HG02870 (cell line): ENCODE results near the gene RAP1GAP.

ENCODE experiments used
- ATAC-seq: cut with Tn5 transposase; IDR thresholded peaks from one replicate; pipeline ENCODE4 v1.9.1; 2021; ENCODE audit warnings: mild to moderate bottlenecking, moderate library complexity; ENCODE audit not compliant: unreplicated experiment

The RAP1GAP gene

DNA sequence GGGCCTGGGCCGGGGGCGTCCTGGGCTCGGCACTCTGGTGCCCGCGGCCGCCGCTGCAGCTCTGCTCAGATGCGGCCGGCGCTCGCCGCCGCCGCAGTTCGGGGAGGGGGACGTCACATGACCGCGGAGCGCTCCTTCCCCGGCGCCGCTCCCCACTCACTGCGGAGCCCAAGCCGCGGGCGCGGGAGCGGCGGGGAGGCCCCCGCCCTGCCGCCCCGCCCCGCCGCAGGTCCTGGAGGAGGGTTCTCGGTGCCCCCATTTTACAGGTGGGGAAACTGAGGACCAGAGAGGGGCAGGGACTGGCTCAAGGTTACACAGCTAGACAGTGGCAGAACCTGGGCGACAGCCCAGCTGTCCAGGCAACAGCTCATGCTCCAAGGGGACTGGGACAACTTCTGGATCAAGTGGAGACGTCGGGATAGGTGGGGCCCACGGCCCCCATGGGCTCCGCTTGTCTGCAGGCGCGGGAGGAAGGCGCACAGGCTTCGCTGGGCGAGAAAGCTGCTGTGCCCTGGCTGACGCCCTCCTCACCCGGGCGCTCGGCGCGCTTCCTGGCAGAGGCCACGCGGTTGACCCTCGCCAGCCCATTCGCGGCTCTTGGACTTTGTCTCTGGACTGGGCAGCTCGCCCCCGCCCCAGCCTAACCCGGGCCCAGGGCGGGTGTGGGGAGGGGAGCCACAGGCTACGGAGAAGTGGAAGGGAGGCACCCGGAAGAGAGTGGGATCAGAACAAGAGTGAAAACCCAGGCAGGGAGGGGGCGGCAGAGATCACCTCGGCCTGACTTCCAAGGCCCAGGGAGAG is at the start of gene RAP1GAP:
TSS of gene RAP1GAP (minus strand) at position 100 of the 801 bp plus-strand sequence. CDS start 49,325 bp downstream, outside the sequence.
- ATAC-seq = no peak

DNA sequence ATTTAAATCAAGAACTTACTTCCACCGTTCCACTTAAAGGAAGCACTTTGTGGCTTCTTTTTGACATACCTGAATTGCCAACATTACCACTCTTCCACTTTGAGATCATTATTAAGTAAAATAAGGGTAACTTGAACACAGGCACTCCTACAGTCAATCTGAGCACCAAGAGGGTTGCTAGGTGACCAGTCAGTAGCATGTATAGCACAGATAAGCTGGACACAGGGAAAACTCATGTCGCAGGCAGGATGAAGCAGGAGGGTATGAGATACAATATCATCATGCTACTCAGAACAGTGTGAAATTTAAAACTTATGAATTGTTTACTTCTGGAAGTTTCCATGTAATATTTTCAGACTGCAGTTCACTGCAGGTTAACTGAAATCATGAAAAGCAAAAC is 47.0 kb upstream of the RAP1GAP start:
- no peak for ATAC-seq

GRCh38 chr1:21707891-21708290 is 38.7 kb upstream of the RAP1GAP start:
- no peak for ATAC-seq

- ATAC-seq = no peak
Measured at GRCh38 chr1:21707086-21707840, 38.1 kb upstream of the RAP1GAP start.

DNA sequence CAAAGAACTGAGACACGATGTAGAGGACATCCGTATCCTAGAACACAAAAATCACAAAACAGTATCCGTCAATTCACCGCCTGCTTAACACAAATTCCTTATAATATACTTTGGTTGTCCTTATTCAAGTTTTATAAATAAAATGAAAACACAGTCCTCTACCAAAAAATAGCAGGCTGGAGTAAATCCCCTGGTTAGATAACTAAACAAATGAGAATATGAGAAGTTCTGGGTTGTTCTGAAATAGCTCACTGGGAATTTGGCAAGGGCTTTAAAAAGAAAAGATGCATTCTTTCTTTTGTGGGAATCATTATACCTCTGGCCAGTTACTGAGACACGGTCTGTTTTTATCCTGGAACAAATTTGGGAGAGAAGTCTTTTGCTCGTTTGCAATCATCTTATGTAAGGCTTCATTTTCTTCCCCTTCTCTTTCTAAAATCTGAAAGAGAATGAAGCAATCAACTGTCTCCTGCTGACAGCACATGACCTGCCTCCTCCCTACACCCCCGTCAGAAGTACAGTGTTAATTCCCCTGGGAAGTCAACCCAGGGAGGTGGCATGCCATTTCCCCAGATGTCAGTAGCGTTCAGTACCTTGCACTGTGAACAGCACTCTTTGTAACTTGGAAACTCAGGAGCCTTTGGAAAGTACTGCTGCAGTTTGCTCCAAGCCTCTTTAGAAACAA is 37.1 kb upstream of the RAP1GAP start:
- no peak for ATAC-seq

- ATAC-seq = no peak
Measured at GRCh38 chr1:21705303-21705980, 36.3 kb upstream of the RAP1GAP start.

DNA sequence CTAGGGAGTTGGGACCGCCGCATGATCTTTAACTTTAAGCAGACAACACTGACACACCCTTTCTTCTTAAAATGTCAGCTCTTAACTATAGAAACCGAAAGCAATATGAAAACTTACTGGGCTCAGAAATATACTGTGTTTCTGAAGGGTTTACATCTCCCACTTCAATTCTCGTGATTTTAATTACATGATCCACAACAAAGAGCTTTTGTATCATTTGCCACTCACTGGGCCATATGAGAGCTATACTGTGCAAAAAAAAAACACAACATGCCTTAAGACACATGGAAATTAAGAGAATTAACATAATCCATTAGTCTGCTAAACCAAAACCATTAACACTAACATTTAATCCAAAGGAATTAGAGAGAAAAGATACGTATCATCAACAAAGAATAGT is 35.0 kb upstream of the RAP1GAP start:
- no peak for ATAC-seq

DNA sequence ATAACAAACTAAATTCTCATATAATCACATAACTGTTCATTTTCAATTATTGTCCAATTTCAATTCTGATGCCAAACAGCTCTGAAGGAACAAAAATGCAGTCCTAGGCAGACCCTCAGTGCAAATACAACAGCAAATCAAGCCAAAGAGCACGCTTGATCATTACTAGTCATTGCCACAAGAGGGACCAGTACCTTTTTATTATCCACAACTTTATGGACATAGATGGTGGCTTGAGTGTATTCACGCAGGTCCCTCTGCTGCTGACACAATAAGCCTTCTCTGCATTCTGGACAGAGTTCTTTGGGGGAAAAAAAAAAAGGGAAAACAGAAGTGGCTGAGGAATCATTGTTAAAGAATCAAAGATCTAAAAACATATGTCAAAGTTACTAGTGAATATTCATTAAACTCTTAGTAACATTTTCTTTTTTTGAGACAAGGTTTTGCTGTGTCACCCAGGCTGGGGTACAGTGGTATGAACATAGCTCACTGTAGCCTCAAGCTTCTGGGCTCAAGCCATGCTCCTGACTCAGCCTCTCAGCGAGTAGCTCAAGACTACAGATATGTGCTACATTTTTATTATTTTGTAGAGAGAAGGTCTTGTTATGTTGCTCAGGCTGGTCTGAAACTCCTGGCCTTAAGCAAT is 34.3 kb upstream of the RAP1GAP start:
- no peak for ATAC-seq

GRCh38 chr1:21702780-21703179 is 33.6 kb upstream of the RAP1GAP start:
- ATAC-seq = no peak

- ATAC-seq = no peak
Measured at GRCh38 chr1:21701401-21701800, 32.2 kb upstream of the RAP1GAP start.

DNA sequence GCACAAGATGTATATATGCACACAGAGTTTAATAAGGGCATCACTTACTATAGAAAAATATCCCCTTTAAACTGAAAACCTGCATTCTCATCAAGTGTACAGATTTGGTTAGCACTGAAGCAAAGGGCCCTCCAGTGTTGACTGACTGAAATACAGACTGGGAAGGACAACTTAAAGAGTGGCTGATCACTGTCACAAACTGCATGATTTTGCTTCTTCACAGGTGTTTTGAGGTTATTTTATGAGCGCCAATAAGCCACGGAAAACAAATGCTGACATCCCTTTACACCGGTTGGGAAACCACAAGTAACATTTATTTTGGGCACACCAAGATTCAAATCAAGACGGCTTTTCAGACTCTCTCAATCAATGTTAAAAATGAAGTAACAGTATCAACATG is 30.9 kb upstream of the RAP1GAP start:
- ATAC-seq = no peak

DNA sequence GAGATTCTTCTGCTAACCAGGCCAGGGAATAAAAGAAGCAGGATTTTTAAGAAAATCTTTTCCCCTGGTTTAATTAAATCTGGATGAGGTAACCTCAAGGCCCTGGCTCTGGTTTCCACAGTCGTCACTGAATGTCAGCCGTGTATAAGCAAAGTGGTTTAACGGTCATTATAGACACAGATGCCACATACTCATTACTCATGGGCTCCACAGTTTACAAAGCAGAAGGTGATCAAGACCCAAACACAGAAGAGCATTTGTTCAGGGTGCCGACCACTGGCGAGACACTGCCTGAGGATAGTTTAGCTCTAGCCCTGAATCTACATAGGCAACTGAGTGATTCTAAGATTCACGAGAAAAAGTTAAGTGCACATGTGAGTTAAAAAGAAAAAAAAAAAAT is 27.8 kb upstream of the RAP1GAP start:
- ATAC-seq = no peak

- ATAC-seq = no peak
Measured at GRCh38 chr1:21693732-21694131, 24.6 kb upstream of the RAP1GAP start.

GRCh38 chr1:21691739-21692138 is 22.6 kb upstream of the RAP1GAP start:
- ATAC-seq = no peak

GRCh38 chr1:21689661-21690372 is 20.7 kb upstream of the RAP1GAP start:
- ATAC-seq = no peak

- no peak for ATAC-seq
Measured at GRCh38 chr1:21687081-21687529, 17.9 kb upstream of the RAP1GAP start.

GRCh38 chr1:21685946-21686678 is 17.0 kb upstream of the RAP1GAP start:
- no peak for ATAC-seq

DNA sequence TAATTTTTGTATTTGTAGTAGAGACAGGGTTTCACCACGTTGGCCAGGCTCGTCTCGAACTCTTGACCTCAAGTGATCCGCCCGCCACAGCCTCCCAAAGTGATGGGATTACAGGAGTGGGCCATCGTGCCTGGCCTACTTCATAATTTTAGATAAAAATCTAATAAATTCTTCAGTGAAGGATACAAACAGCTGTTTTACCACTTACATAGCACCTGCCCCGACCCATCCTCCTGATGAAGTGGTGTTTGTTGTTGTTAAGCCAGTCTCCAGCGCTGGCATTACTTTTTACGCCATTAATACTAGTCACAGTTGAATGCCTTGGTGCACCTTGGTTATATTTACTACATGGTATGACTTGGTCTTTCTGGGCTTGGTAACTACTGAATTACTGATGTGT is 12.3 kb upstream of the RAP1GAP start:
- no peak for ATAC-seq

DNA sequence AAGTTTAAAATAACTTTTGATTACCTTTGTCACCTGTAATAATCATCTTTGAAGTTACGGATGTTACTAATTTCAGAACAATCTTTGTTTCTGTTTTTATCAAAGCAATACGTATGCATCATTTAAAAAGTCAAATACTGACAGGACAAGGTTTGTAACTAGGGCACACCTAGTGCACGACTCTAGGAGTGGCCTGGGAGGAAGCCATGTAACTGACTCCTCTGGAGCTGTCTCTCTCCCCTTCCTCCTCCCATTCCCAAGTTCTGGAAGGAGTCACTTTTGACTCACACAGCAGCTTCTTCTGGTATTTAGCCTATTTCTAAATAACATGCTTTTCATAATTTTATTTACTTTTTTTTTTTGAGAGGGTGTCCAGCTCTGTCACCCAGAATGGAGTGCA is 11.8 kb upstream of the RAP1GAP start:
- no peak for ATAC-seq
